CD14-positive monocyte (primary cell): ENCODE results near the gene NEMP1. TPM values are rescaled to one million over a fixed set of nuclear protein-coding genes. Genes with fewer than 3 reads are reported as not detected.

Experiments
- DNase-seq, 3 donors: peaks; one replicate each; pipeline ENCODE4 v3.0.0-alpha.2; 2011 to 2022
- H2AFZ ChIP-seq: 2 replicates; pipeline ENCODE4 v1.6.0; 2012; ENCODE audit warnings: mild to moderate bottlenecking, low read depth, low read length, inconsistent platforms; ENCODE audit not compliant: insufficient read depth, poor library complexity, severe bottlenecking
- H3K27ac ChIP-seq, 2 donors: 1 replicate in 1 of 2; 2 replicates in 1 of 2; pipeline ENCODE4 v1.5.1; 2012 to 2013; ENCODE audit warnings: low read length in 2 of 2, control low read depth in 1 of 2, inconsistent platforms in 1 of 2, low read depth in 1 of 2, mild to moderate bottlenecking in 1 of 2
- H3K27me3 ChIP-seq, 2 donors: one replicate each; pipeline versions ENCODE4 v1.6.0 to v1.6.1; 2011 to 2013; ENCODE audit warnings: low read length in 2 of 2; ENCODE audit not compliant: control insufficient read depth in 2 of 2, insufficient read depth in 2 of 2
- H3K36me3 ChIP-seq, 2 donors: replicated peaks in 1 of 2; 1 replicate in 1 of 2; 2 replicates in 1 of 2; pipeline versions ENCODE4 v1.5.1 to v1.6.1; 2012 to 2013; ENCODE audit warnings: low read length in 2 of 2, control low read depth in 1 of 2, inconsistent platforms in 1 of 2, mild to moderate bottlenecking in 1 of 2; ENCODE audit not compliant: insufficient read depth in 2 of 2, control insufficient read depth in 1 of 2
- H3K4me1 ChIP-seq, 2 donors: 1 replicate in 1 of 2; 2 replicates in 1 of 2; pipeline versions ENCODE4 v1.5.1 to v1.6.1; 2012 to 2013; ENCODE audit warnings: low read length in 2 of 2, control low read depth in 1 of 2, inconsistent platforms in 1 of 2, mild to moderate bottlenecking in 1 of 2, moderate library complexity in 1 of 2; ENCODE audit not compliant: insufficient read depth in 2 of 2, control insufficient read depth in 1 of 2
- H3K4me2 ChIP-seq: replicated peaks from 2 replicates; pipeline ENCODE3; 2012; ENCODE audit warnings: low read length, moderate library complexity, mild to moderate bottlenecking; ENCODE audit not compliant: poor library complexity, severe bottlenecking; ENCODE audit errors: extremely low read depth
- H3K4me3 ChIP-seq, 3 experiments: fragments of 200-600 bp in 1 of 3; sonication (generic) in 1 of 3; replicated peaks in 1 of 3; 1 replicate in 2 of 3; 2 replicates in 1 of 3; pipeline ENCODE4 v1.5.1; 2011 to 2013; ENCODE audit warnings: low read length in 3 of 3, mild to moderate bottlenecking in 3 of 3, control low read depth in 2 of 3, low read depth in 2 of 3, inconsistent platforms in 1 of 3, moderate library complexity in 1 of 3
- H3K79me2 ChIP-seq: 2 replicates; pipeline ENCODE4 v1.6.0; 2012; ENCODE audit warnings: mild to moderate bottlenecking, control low read depth, inconsistent platforms, low read length, moderate library complexity; ENCODE audit not compliant: insufficient read depth
- H3K9ac ChIP-seq: 2 replicates; pipeline ENCODE4 v1.6.0; 2017; ENCODE audit warnings: low read length, mild to moderate bottlenecking; ENCODE audit not compliant: insufficient read depth, poor library complexity, severe bottlenecking
- H3K9me3 ChIP-seq, 2 donors: replicated peaks in 1 of 2; 1 replicate in 1 of 2; 2 replicates in 1 of 2; pipeline versions ENCODE4 v1.5.1 to v1.6.1; 2012 to 2013; ENCODE audit warnings: low read length in 2 of 2, control low read depth in 1 of 2; ENCODE audit not compliant: control insufficient read depth in 1 of 2, insufficient read depth in 1 of 2
- H4K20me1 ChIP-seq: 2 replicates; pipeline ENCODE4 v1.6.0; 2012; ENCODE audit warnings: mild to moderate bottlenecking, low read length, control low read depth, moderate library complexity; ENCODE audit not compliant: insufficient read depth
- H3K27ac Mint-ChIP-seq, 7 donors: one replicate each; pipeline ENCODE4 v1.8.0; 2020; ENCODE audit warnings: mild to moderate bottlenecking in 7 of 7, mixed read lengths in 7 of 7, moderate library complexity in 6 of 7, inconsistent platforms in 2 of 7
- H3K27me3 Mint-ChIP-seq, 3 donors: one replicate each; pipeline ENCODE4 v1.8.0; 2021 to 2022; ENCODE audit warnings: low read depth in 3 of 3, mild to moderate bottlenecking in 3 of 3, mixed read lengths in 3 of 3, moderate library complexity in 3 of 3, inconsistent platforms in 1 of 3
- H3K36me3 Mint-ChIP-seq, 2 donors: one replicate each; pipeline ENCODE4 v1.8.0; 2020; ENCODE audit warnings: mixed read lengths in 2 of 2, inconsistent platforms in 1 of 2, mild to moderate bottlenecking in 1 of 2
- H3K4me1 Mint-ChIP-seq: one replicate; pipeline ENCODE4 v1.8.0; 2020; ENCODE audit warnings: mild to moderate bottlenecking, mixed read lengths
- H3K4me3 Mint-ChIP-seq, 2 donors: one replicate each; pipeline ENCODE4 v1.8.0; 2020; ENCODE audit warnings: mild to moderate bottlenecking in 2 of 2, mixed read lengths in 2 of 2, moderate library complexity in 1 of 2
- H3K9me3 Mint-ChIP-seq, 7 donors: one replicate each; pipeline ENCODE4 v1.8.0; 2020 to 2022; ENCODE audit warnings: mixed read lengths in 7 of 7, mild to moderate bottlenecking in 6 of 7, moderate library complexity in 6 of 7, inconsistent platforms in 2 of 7
- CTCF ChIP-seq: fragments of 200-600 bp; IDR thresholded peaks from one replicate; pipeline ENCODE4 v1.8.0; 2022; ENCODE audit warnings: antibody characterized with exemption, mild to moderate bottlenecking
- WGBS: methylation state at CpG from one replicate; pipeline ENCODE4 v1.1.5; 2013; ENCODE audit warnings: missing lambda C conversion rate; ENCODE audit not compliant: insufficient coverage; 5-methylcytosine and 5-hydroxymethylcytosine counted together
- intact Hi-C, 2 donors: fragments of 100-400 bp; cut with micrococcal nuclease; formaldehyde crosslinking; loops; one replicate each; pipeline versions ENCODE4 v1.15.0 to v1.15.1; 2023
- polyA plus RNA-seq, 3 donors: library from polyadenylated mRNA; depleted of rRNA in 1 of 3; unstranded in 2 of 3; stranded (reverse) in 1 of 3; fragments of 300-500 nt in 2 of 3; fragments of >200 nt in 1 of 3; fragmentation: Illumina TruSeq in 2 of 3; gene quantifications; 1 replicate in 2 of 3; 2 replicates in 1 of 3; pipeline ENCODE4 v1.2.3, GENCODE V29; 2012 to 2021

NEMP1 gene
- polyA plus RNA-seq, 3 donors, result 1.9 to 4.6 (median 2.2) TPM

- no peaks in the 10 kb centered on the region for H3K27me3 Mint-ChIP-seq
These were observed 12.3 kb downstream of the NEMP1 start for GRCh38 chr12:57066245-57066644.

DNA sequence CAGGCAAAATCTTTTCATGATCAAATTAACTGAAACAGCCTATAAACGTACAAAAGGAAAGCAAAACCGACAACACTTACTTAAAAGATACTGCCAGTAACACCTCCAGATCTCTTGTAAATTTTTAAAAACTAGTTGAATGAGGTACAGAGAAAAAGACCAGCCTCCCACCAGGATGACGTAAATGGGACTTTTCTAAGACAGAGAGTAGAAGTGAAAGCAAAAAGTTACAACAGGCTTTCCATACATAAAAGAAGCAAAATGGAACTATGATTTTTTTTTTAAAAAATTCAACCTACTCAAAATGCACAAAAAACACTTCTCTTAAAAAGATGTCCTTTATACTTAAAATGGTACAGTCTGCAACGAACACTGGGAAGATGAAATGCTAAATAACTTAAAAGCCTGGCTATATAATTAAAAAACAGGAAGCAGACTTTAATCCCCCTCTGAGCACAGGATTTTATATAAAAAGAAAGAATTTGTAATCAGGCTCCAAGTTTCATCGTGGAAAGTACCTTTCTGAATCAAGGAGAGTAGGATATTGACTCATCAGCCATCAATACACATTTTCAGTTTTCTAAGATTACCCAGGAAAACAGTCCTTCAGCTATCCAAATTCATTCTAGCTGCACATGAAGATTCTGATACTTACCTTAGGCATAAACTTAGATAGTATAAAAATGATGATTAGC lies 14.5 kb downstream of the NEMP1 start:
- intact Hi-C loops, result loop anchor here in 1 of 2 donors (5.0 kb wide), 1 partner anchor 57 kb away; the partner anchor contains the start of gene ZBTB39
- Histone ChIP-seq H3K4me3 (peak overlapping the region in 2 of 3 experiments; percentile 16 to 44), H4K20me1 (no peaks in the 10 kb centered on the region), H3K27me3 (no peaks in the 10 kb centered on the region), H3K4me1 (peaks cover 16 to 29% of the 10 kb centered on the region in 2 donors), H3K27ac (peak overlapping the region in 1 of 2 donors; percentile 83), H3K9ac (peak overlapping the region; percentile 37), H2AFZ (no peak overlapping the region), H3K36me3 (peaks cover 14 to 21% of the 10 kb centered on the region in 2 donors), H3K79me2 (no peaks in the 10 kb centered on the region), H3K4me2 (peak overlapping the region; percentile 35), H3K9me3 (no peaks in the 10 kb centered on the region)
- H3K27ac Mint-ChIP-seq, result peak overlapping the region; percentile 82 to 90 (median 86)
- no CpG with 5 or more reads among the region's 5 CpGs for WGBS
- H3K27me3 Mint-ChIP-seq, result no peaks in the 10 kb centered on the region
- H3K9me3 Mint-ChIP-seq, result peaks cover 0 to 2% (median 0%) of the 10 kb centered on the region in 7 donors
- peak; percentile 56 to 83 (median 59) for DNase-seq
- peaks cover 13 to 31% of the 10 kb centered on the region in 2 donors for H3K36me3 Mint-ChIP-seq
- peak overlapping the region in 1 of 2 donors; percentile 51 for H3K4me3 Mint-ChIP-seq
- peaks cover 26% of the 10 kb centered on the region for H3K4me1 Mint-ChIP-seq
- no peak for TF ChIP-seq CTCF

More at GRCh38 chr12:57066245-57066644, 12.3 kb downstream of the NEMP1 start:
- no peak for TF ChIP-seq CTCF
- H3K36me3 Mint-ChIP-seq, result peaks cover 9 to 23% of the 10 kb centered on the region in 2 donors
- H3K27ac ChIP-seq, result peak overlapping the region in 1 of 2 donors; percentile 50
- H3K36me3 ChIP-seq, result peaks cover 0 to 4% of the 10 kb centered on the region in 2 donors
- H3K4me3 Mint-ChIP-seq, result no peak overlapping the region
- no peaks in the 10 kb centered on the region for H3K9me3 ChIP-seq
- H3K9me3 Mint-ChIP-seq, result peaks cover 0 to 2% (median 0%) of the 10 kb centered on the region in 7 donors
- no peak for DNase-seq
- H3K4me1 ChIP-seq, result peaks cover 22 to 40% of the 10 kb centered on the region in 2 donors
- H3K4me1 Mint-ChIP-seq, result peaks cover 34% of the 10 kb centered on the region
- no peak overlapping the region for H2AFZ ChIP-seq
- no peak overlapping the region for H3K4me2 ChIP-seq
- peak overlapping the region in 6 of 7 donors; percentile 5 to 89 (median 74) for H3K27ac Mint-ChIP-seq
- 100% methylated on average over 1 of the region's 2 CpGs for WGBS
- no peak overlapping the region for H3K4me3 ChIP-seq
- intact Hi-C loops, result loop anchor here in 1 of 2 donors (5.0 kb wide), 1 partner anchor 111 kb away; no protein-coding TSS in a partner anchor
- H3K79me2 ChIP-seq, result no peaks in the 10 kb centered on the region
- no peaks in the 10 kb centered on the region for H4K20me1 ChIP-seq
- no peak overlapping the region for H3K9ac ChIP-seq
- no peaks in the 10 kb centered on the region for H3K27me3 ChIP-seq
